ENCODE data around the gene CHMP1A.
"Not testable (repeated sequence)": the region's sequence is repeated elsewhere in the genome, so short reads cannot be mapped to it uniquely, and the experiment has no call there.

CHMP1A gene

GRCh38 chr16:89693289-89693731 is 35.8 kb upstream of the CHMP1A start:
- no peak for DNase-seq

- no peak for DNase-seq
Measured at GRCh38 chr16:89691986-89692569, 34.6 kb upstream of the CHMP1A start.

- DNase-seq = no peak
Measured at GRCh38 chr16:89691231-89691985, 33.9 kb upstream of the CHMP1A start.

- no peak for DNase-seq
Measured at GRCh38 chr16:89690392-89690901, 32.9 kb upstream of the CHMP1A start.

- not testable (repeated sequence) for DNase-seq
Measured at GRCh38 chr16:89689621-89690020, 32.1 kb upstream of the CHMP1A start.

- DNase-seq = no peak
Measured at GRCh38 chr16:89689142-89689541, 31.6 kb upstream of the CHMP1A start.

GRCh38 chr16:89688395-89688794 is 30.9 kb upstream of the CHMP1A start:
- no peak for DNase-seq

GRCh38 chr16:89687092-89687940 is 29.8 kb upstream of the CHMP1A start:
- peak in 5 of 56 donors; percentile 47 to 73 (median 57) for DNase-seq

- peak in 54 of 56 donors; percentile 31 to 94 (median 84) for DNase-seq
Measured at GRCh38 chr16:89686520-89687091, 29.1 kb upstream of the CHMP1A start, which contains the start of gene CDK10. Gene CDK10, plus strand, starts transcription at chr16:89686689. Its CDS starts 22 bp downstream, at chr16:89686711.

- DNase-seq = no peak
Measured at GRCh38 chr16:89685916-89686315, 28.4 kb upstream of the CHMP1A start.

- DNase-seq = no peak
Measured at GRCh38 chr16:89678258-89678657, 20.8 kb upstream of the CHMP1A start.

GRCh38 chr16:89672177-89672941 is 14.9 kb upstream of the CHMP1A start:
- DNase-seq = no peak

GRCh38 chr16:89671565-89671964 is 14.1 kb upstream of the CHMP1A start:
- DNase-seq = not testable (repeated sequence)

- DNase-seq = no peak
Measured at GRCh38 chr16:89670496-89671431, 13.3 kb upstream of the CHMP1A start.

GRCh38 chr16:89669755-89670154 is 12.2 kb upstream of the CHMP1A start:
- DNase-seq = no peak

- no peak for DNase-seq
Measured at GRCh38 chr16:89668790-89669158, 11.3 kb upstream of the CHMP1A start.

- DNase-seq = no peak
Measured at GRCh38 chr16:89667633-89668032, 10.1 kb upstream of the CHMP1A start.

GRCh38 chr16:89667000-89667399 is 9.5 kb upstream of the CHMP1A start:
- peak in 5 of 56 donors; percentile 9 to 41 (median 23) for DNase-seq

GRCh38 chr16:89664238-89664637 is 6.7 kb upstream of the CHMP1A start:
- not testable (repeated sequence) for DNase-seq

Measured in nucleus accumbens (tissue), 56 donors.